Right cardiac atrium (tissue), 5 donors: Measurements from ENCODE around the gene AICDA. TPM values are rescaled to one million over a fixed set of nuclear protein-coding genes. Genes with fewer than 3 reads are reported as not detected.
"Not testable (repeated sequence)": the region's sequence is repeated elsewhere in the genome, so short reads cannot be mapped to it uniquely, and the experiment has no call there.

Experiments used
- ATAC-seq, 2 donors: fragments of 200-7000 bp; cut with Tn5 transposase; one replicate each; pipeline versions ENCODE4 v1.8.0 to v1.9.1; 2020; ENCODE audit warnings: moderate library complexity in 2 of 2, mild to moderate bottlenecking in 1 of 2
- DNase-seq, 3 donors: peaks; one replicate each; pipeline ENCODE4 v3.0.0-alpha.2; 2020
- H3K27ac ChIP-seq: one replicate; pipeline ENCODE4 v1.5.1; 2013; ENCODE audit warnings: mild to moderate bottlenecking, low read length, control low read depth, moderate library complexity
- H3K27me3 ChIP-seq: one replicate; pipeline ENCODE4 v1.6.1; 2013; ENCODE audit not compliant: control insufficient read depth, insufficient read depth
- H3K4me1 ChIP-seq: one replicate; pipeline ENCODE4 v1.6.1; 2013; ENCODE audit warnings: low read length; ENCODE audit not compliant: control insufficient read depth, insufficient read depth
- H3K4me3 ChIP-seq: one replicate; pipeline ENCODE4 v1.5.1; 2013; ENCODE audit warnings: low read length, control low read depth
- H3K9me3 ChIP-seq: one replicate; pipeline ENCODE4 v1.6.1; 2013; ENCODE audit warnings: low read length; ENCODE audit not compliant: control insufficient read depth
- WGBS: extraction: QIAGEN DNeasy Blood & Tissue Kit; methylation state at CpG from one replicate; pipeline ENCODE4 v1.1.7; 2013; 5-methylcytosine and 5-hydroxymethylcytosine counted together
- intact Hi-C, 4 donors: fragments of 100-400 bp; cut with DNase I; formaldehyde crosslinking; loops; one replicate each; pipeline versions ENCODE4 v1.11.0 to v1.14.0; 2022 to 2023
- polyA plus RNA-seq: library from polyadenylated mRNA; stranded (reverse); fragments of 200-250 nt; gene quantifications from one replicate; pipeline ENCODE4 v1.2.3, GENCODE V29; 2013
- total RNA-seq, 4 donors: library from RNA; stranded (reverse); fragmentation: NEBNext Ultra II Directional; extraction: Animal tissue kit (Norgen Biotek cat#: 25700); gene quantifications; one replicate each; pipeline ENCODE4 v1.2.1, GENCODE V29; 2021
- donor health status: healthy with polysubstance abuse.
- donor health status: DM: no; HTN: yes; CAD: no.
- donor health status: DM: no; HTN: no; CAD: no.
- donor health status: DM: no; HTN: yes; CAD: no; lungs with severe emphysema.
- donor health status: DM: yes; HTN: yes; CAD: no.

AICDA gene
- total and polyA plus RNA-seq, 5 donors, result not detected

- intact Hi-C loops, result no loop called here
- no peak overlapping the region for H3K4me3 ChIP-seq
- no peak for ATAC-seq
- H3K27me3 ChIP-seq, result no peaks in the 10 kb centered on the region
- 87% methylated on average over 4 of the region's 4 CpGs for WGBS
- no peaks in the 10 kb centered on the region for H3K9me3 ChIP-seq
- no peak for DNase-seq
- H3K4me1 ChIP-seq, result no peaks in the 10 kb centered on the region
- no peak overlapping the region for H3K27ac ChIP-seq
These were observed 25.0 kb upstream of the AICDA start for GRCh38 chr12:8637666-8638065.

- WGBS, result 93% methylated on average over 7 of the region's 7 CpGs
- ATAC-seq, result no peak
- DNase-seq, result no peak
- intact Hi-C loops, result no loop called here
- Histone ChIP-seq H3K4me1 (no peaks in the 10 kb centered on the region), H3K4me3 (no peak overlapping the region), H3K27ac (no peak overlapping the region), H3K9me3 (no peaks in the 10 kb centered on the region), H3K27me3 (no peaks in the 10 kb centered on the region)
These were observed 24.6 kb upstream of the AICDA start for GRCh38 chr12:8637244-8637643.

- H3K9me3 ChIP-seq, result no peaks in the 10 kb centered on the region
- H3K4me3 ChIP-seq, result no peak overlapping the region
- no peaks in the 10 kb centered on the region for H3K27me3 ChIP-seq
- H3K4me1 ChIP-seq, result no peaks in the 10 kb centered on the region
- no peak for DNase-seq
- no peak overlapping the region for H3K27ac ChIP-seq
- intact Hi-C loops, result no loop called here
- 48% methylated on average over 5 of the region's 5 CpGs for WGBS
- ATAC-seq, result no peak
These were observed 23.9 kb upstream of the AICDA start for GRCh38 chr12:8636581-8636980.

- intact Hi-C loops, H3K9me3 ChIP-seq, DNase-seq, ATAC-seq, H3K27me3 ChIP-seq, H3K27ac ChIP-seq, H3K4me1 ChIP-seq, H3K4me3 ChIP-seq: not testable (repeated sequence)
- 35% methylated on average over 8 of the region's 8 CpGs for WGBS
These were observed 23.3 kb upstream of the AICDA start for GRCh38 chr12:8636007-8636346.

GRCh38 chr12:8635342-8636006 is 22.8 kb upstream of the AICDA start:
- H3K4me1 ChIP-seq, H3K27ac ChIP-seq, H3K27me3 ChIP-seq, intact Hi-C loops, H3K9me3 ChIP-seq, ATAC-seq, DNase-seq, H3K4me3 ChIP-seq: not testable (repeated sequence)
- WGBS, result 64% methylated on average over 9 of the region's 9 CpGs

GRCh38 chr12:8630131-8630530 is 17.5 kb upstream of the AICDA start:
- ATAC-seq, result no peak
- no peaks in the 10 kb centered on the region for H3K4me1 ChIP-seq
- DNase-seq, result no peak
- intact Hi-C loops, result no loop called here
- no peak overlapping the region for H3K27ac ChIP-seq
- H3K4me3 ChIP-seq, result no peak overlapping the region
- no peaks in the 10 kb centered on the region for H3K27me3 ChIP-seq
- 87% methylated on average over 4 of the region's 4 CpGs for WGBS
- H3K9me3 ChIP-seq, result no peaks in the 10 kb centered on the region

- H3K27ac ChIP-seq, result no peak overlapping the region
- no peak overlapping the region for H3K4me3 ChIP-seq
- no peaks in the 10 kb centered on the region for H3K9me3 ChIP-seq
- DNase-seq (no peak), ATAC-seq (no peak)
- no peaks in the 10 kb centered on the region for H3K27me3 ChIP-seq
- intact Hi-C loops, result no loop called here
- WGBS, result 3% methylated on average over 3 of the region's 3 CpGs
- no peaks in the 10 kb centered on the region for H3K4me1 ChIP-seq
These were observed 16.9 kb upstream of the AICDA start for GRCh38 chr12:8629486-8630033.

GRCh38 chr12:8628731-8629130 is 16.1 kb upstream of the AICDA start:
- H3K4me3 ChIP-seq, result no peak overlapping the region
- H3K27ac ChIP-seq, result no peak overlapping the region
- no peaks in the 10 kb centered on the region for H3K4me1 ChIP-seq
- DNase-seq (no peak), ATAC-seq (no peak)
- H3K27me3 ChIP-seq, result no peaks in the 10 kb centered on the region
- H3K9me3 ChIP-seq, result no peaks in the 10 kb centered on the region
- 82% methylated on average over 3 of the region's 3 CpGs for WGBS
- intact Hi-C loops, result no loop called here

GRCh38 chr12:8624750-8625149 is 12.1 kb upstream of the AICDA start:
- H3K27ac ChIP-seq, H3K9me3 ChIP-seq, H3K4me3 ChIP-seq, H3K4me1 ChIP-seq, intact Hi-C loops, H3K27me3 ChIP-seq, DNase-seq, ATAC-seq: not testable (repeated sequence)
- 97% methylated on average over 24 of the region's 26 CpGs for WGBS

GRCh38 chr12:8622646-8623045 is 10.0 kb upstream of the AICDA start:
- intact Hi-C loops, result no loop called here
- WGBS, result 64% methylated on average over 4 of the region's 4 CpGs
- Histone ChIP-seq H3K4me1 (no peaks in the 10 kb centered on the region), H3K27me3 (no peaks in the 10 kb centered on the region), H3K9me3 (no peaks in the 10 kb centered on the region), H3K4me3 (no peak overlapping the region), H3K27ac (no peak overlapping the region)
- no peak for DNase-seq
- ATAC-seq, result no peak

- intact Hi-C loops, result loop anchor here in 1 of 4 donors (10.0 kb wide), 1 partner anchor 70 kb away; the partner anchor contains the start of gene CLEC4E
- H3K4me1 ChIP-seq, result no peaks in the 10 kb centered on the region
- WGBS, result 70% methylated on average over 6 of the region's 6 CpGs
- no peak for DNase-seq
- H3K27ac ChIP-seq, result no peak overlapping the region
- ATAC-seq, result no peak
- H3K27me3 ChIP-seq, result no peaks in the 10 kb centered on the region
- H3K9me3 ChIP-seq, result no peaks in the 10 kb centered on the region
- H3K4me3 ChIP-seq, result no peak overlapping the region
These were observed 2.5 kb upstream of the AICDA start for GRCh38 chr12:8615206-8615605.

- ATAC-seq, H3K27me3 ChIP-seq, DNase-seq, H3K4me3 ChIP-seq, H3K27ac ChIP-seq, H3K9me3 ChIP-seq, H3K4me1 ChIP-seq: not testable (repeated sequence)
- 98% methylated on average over 1 of the region's 1 CpG for WGBS
- intact Hi-C loops, result loop anchor here in 1 of 4 donors (10.0 kb wide), 1 partner anchor 69 kb away; the partner anchor contains the start of gene CLEC4E
These were observed 1.2 kb upstream of the AICDA start for GRCh38 chr12:8613881-8614280.
